ENCODE data around the gene RPN2.
A peak's percentile ranks its signal among the peaks of the same experiment; 100 is the strongest.
"Not testable (repeated sequence)": the region's sequence is repeated elsewhere in the genome, so short reads cannot be mapped to it uniquely, and the experiment has no call there.

RPN2 gene

DNA sequence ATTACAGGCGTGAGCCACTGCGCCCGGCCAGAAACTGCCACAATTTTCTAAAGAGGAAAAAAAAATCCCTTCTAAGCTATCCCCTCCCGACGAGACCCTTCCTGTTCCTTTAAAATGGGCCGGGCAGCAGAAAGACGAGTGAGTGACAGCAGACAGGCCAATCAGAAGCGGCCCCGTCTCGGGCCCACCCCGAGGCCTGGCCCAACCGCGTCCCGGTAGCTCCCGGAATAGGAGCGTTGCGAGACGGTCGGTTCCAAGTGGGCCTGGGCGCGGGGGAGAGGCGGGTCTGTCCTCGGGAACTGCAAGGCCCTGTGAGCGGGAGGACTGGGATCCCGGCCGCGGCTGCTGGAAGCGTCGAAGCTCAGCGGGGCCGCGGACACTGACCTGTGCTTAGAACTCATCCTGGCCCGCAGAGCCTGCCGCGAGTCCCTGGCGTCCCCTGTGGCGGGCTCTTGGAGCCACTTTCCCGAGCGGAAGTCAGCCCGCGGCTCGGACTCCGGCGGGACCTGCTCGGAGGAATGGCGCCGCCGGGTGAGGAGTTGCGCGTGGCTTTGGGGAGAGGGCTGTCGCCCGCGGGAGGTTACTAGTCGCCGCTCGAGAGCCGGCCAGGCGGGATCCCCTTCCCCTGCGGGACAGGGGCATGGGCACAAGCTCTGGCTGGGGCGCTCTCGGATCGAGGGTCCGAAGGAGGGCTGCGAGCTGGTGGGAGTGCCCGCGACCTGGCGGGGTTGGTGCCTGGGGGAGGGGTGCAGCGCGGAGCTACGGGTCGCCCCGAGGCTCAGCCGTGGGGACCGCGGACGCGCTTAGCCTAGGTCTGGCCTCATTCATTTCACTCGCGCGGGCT lies at the start of gene RPN2, which contains the start of gene MROH8:
RPN2 (plus strand) TSS at position 492 of the 844 bp plus-strand sequence; CDS start at position 519, 27 bp downstream.
MROH8 (minus strand) TSS at position 710 of the 844 bp plus-strand sequence.
- DNase-seq, result peak; percentile 97

DNA sequence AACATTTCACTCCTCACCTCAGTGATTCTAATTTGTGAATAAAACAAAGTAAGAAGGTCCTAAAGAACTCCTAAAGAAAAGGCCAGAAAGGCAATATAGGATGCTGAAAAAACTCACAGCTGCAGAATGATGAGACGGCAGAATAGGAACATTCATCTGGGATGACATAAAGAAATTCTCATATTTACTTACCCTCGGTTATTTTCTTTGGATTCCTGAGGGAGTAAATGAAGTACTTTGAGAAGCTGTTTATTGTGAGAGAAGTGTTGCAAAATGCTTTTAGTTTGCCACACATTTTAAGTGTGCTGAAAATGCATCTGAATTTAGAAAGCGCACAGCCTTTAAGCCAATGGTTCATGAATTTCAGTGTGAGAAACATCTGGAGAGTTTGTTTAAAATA lies 47.6 kb upstream of the RPN2 start:
- no peak for DNase-seq

DNA sequence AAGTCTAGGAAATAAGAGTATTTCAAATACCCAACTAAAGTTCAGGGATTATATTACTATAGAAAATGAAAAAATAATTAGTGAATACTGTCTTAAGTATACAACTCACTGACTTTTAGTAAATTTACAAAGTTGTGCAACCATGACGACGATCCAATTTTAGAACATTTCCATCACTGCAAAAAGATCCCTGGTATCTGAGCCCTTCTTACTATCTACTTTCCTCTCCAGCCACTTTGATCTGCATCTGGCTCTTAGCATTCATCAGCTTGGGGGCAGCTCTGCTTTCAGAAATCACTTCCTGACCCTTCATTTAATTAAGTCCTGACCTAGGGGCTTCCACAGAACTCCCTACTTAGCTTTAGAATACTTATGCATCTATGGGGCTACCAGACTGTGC lies 45.2 kb upstream of the RPN2 start:
- no peak for DNase-seq

DNA sequence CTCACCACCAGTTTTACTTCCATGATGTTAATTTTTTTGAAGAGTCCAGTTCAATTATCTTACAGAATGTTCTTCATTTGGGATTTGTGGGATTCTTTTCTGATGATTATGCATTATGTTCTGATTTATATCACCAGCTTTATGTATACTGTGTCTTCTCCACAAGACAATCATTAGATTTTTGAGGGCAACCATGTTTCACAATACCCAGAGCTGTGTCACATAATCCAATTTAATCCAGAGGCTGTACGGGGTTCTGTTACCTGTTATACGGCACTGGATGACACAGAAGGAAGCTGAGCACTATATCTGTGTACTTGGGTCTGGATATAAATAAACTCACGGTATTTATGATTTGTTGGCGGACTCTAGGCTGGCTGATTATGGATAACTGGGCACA lies 41.6 kb upstream of the RPN2 start:
- DNase-seq, result no peak

DNA sequence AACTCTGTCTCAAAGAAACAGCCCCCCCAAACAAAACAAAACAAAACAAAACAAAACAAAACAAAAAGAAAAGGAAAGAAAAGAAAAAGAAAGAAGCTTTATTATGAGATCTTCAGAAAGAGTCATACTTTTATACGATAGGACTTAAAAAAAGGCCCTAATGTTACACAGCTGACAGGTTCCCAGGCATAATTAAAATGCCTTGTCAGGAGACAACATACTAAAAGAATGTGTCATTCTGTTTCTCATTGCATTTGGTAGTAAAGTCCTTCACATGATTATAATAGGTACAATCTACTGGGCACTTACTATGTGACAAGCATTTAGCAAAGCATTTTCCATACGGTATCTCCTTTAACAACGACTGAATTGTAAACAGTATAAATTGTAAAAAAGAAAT lies 36.4 kb upstream of the RPN2 start:
- DNase-seq, result no peak

DNA sequence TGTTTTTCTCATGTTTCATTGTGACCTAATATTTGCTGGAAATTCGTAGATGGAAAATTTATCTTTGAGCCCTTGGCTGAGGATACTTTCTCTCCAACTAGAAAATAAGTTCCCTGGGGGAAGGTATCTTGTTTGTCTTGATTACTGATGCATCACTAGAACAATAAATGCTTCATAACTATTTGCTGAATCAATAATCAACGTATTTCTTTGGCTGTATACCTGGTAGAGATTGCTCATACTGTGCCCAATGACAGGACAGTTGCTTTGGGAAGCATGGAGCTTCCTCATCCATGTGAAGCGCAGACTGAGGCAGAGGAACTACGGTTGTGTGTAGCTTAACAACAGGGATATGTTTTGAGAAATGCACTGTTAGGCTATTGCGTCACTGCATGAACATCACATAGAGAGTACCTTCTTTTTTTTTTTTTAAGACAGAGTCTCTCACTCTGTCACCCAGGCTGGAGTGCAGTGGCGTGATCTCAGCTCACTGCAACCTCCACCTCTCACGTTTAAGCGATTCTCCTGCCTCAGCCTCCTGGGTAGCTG lies 34.2 kb upstream of the RPN2 start:
- no peak for DNase-seq

DNA sequence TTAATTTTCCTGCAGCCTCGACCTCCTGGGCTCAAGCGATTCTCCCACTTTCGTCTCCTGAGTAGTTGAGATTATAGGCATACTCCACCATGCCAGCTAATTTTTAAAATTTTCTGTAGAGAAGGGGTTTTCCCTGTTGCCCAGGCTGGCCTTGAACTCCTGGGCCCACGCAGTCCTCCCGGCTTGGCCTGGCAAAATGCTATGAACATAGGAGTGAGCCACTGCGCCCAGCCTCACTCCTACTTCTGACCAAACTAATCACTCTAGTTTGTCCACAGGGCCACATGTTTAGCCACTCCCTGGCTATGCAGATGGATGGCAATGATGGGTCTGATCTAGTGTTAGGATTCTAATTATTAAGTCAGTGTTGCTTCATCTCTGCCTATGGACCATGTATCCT lies 31.9 kb upstream of the RPN2 start:
- DNase-seq, result no peak

DNA sequence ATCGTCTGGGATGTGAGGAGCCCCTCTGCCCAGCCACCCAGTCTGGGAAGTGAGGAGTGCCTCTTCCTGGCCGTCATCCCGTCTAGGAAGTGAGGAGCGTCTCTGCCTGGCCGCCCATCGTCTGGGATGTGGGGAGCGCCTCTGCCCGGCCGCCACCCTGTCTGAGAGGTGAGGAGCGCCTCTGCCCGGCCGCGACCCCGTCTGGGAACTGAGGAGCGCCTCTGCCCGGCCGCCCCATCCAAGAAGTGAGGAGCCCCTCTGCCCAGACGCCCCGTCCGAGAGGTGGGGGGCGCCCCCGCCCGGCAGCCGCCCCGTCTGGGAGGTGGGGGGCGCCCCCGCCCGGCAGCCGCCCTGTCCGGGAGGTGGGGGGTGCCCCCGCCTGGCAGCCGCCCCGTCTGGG lies 28.3 kb upstream of the RPN2 start:
- DNase-seq, result not testable (repeated sequence)

DNA sequence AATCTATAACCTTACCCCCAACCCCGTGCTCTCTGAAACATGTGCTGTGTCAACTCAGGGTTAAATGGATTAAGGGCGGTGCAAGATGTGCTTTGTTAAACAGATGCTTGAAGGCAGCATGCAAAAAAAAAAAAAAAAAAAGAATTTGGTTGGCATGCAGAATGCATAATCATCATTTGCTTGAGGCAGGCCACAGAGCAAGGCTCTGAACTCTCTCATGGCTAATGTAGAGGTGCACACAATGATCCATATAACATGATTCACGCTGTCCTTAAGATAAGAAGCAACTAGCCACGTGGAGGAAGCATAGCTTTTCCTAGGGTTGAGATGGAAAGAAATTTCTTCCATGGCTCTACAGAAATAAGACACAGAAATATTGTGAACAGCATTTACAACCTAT lies 27.6 kb upstream of the RPN2 start:
- no peak for DNase-seq

DNA sequence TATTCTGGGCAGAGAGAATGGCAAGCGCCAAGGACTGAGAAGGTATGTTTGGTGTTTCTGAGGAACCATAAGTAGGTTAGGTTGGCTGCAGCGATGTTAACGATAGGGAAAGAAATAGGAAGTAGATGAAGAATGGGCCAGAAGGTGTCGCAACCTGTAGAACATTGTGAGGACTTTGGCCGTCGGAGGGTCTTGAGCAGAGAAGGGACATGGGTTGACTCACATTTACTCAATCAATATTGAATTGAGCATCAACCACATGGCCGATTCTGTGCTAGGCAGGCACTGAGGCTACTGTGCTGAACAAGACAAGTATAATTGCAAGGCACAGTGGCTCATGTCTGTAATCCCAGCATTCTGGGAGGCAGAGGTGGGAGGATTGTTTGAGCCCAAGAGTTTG lies 26.8 kb upstream of the RPN2 start:
- DNase-seq, result no peak

DNA sequence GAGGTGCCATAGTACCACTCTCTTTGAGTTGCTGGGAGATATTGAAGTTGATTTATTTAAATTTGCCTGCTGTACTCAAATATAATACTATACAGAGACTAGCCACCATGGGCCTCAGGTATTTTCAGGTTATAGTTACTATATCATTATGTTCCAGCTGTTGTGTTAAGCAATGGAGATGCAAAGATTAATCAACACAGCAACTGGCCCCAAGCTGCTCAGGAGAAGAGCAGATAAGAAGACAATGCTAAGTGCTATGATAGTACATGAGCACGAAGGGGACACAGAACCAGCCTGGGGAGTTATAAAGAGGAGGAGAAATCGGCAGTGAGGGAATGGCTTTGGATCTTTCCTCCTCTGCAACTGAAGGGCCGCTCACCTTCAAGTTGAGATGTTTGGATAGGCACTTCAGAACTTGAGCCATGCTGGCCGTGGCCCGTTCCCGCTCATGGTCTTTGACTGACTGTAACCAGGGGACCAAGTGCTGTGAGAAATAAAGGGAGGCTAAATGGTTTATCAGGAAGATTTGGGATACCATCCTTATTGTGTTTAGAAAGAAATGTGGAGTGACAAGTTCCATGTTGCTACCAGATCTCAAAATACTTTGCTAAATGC lies 24.3 kb upstream of the RPN2 start:
- no peak for DNase-seq

DNA sequence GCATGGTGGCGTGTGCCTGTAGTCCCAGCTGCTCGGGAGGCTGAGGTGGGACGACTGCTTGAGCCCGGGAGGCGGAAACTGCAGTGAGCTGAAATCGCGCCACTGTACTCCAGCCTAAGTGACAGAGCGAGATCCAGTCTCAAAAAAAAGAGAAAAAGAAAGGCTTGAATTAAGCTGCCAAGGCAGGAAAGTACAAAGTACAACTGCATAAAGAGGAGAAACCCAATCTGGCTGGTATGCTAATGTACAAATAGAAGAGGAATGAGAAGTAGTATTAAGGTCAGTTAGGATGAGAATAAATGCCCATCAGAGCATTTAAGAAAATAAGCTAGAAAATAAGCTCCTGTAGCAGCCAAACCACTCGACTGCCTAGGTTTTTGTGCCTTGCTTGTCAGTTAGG lies 23.1 kb upstream of the RPN2 start:
- DNase-seq, result no peak

DNA sequence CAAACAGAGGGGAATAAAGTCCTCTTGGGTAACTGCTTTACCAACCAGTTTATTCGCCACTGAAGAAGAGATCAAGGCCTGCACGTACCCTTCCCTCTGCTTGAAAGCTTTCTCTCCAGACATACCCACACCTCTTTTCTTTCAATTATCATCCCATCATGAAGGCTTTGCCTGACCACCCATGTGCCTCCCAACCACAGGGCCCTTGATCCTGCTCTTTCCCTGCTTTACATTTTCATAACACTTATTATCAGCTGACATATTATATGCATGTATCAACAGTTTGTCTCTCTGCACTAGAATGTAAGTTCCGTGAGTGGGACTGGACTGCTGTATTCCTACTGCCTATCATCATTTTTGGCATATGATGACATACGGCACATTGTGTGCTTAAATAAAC lies 20.9 kb upstream of the RPN2 start:
- DNase-seq, result no peak

DNA sequence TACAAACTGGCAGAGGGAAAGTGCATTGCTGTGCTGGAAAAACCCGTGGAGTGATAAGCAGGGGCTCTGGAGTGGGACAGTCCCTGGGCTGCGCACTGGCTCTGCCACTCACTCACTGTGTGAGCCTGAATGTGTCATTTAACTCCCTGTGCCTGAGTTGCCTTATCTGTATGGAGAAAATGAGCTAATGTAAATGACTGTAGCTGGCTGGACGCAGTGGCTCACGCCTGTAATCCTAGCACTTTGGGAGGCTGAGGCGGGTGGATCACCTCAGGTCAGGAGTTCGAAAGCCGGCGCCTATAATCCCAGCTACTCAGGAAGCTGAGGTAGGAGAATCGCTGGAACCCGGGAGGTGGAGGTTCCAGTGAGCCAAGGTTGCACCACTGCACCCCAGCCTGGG lies 18.4 kb upstream of the RPN2 start:
- no peak for DNase-seq

DNA sequence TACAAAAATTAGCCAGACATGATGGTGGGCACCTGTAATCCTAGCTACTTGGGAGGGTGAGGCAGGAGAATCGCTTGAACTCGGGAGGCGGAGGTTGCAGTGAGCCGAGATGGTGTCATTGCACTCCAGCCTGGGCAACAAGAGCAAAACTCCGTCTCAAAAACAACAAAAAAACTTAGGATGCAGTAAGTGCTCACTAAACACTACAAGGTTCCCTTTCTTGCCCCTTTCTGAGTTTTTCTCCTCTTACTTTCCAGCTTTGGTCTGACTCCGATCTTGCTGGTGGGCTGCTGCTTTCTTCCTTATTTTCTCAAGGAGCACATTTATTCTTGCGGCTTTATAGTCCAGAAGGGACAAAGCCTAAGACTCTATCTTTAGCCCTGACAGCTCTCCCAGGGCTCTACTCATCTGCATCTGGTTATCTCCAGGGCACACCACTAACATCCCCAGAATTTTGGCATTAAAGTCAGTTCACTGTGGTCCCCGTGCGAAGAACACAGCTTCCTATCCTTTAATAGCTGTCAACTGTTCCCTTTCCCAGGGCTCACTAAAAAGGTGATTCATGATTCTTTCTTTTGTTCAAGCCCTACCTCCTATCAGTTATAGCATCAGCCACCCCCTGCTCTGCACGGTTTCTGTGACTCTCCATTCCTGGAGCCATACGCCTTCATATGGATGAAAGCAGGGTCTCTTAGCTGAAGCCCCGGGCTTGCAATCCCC lies 17.1 kb upstream of the RPN2 start:
- DNase-seq, result no peak

DNA sequence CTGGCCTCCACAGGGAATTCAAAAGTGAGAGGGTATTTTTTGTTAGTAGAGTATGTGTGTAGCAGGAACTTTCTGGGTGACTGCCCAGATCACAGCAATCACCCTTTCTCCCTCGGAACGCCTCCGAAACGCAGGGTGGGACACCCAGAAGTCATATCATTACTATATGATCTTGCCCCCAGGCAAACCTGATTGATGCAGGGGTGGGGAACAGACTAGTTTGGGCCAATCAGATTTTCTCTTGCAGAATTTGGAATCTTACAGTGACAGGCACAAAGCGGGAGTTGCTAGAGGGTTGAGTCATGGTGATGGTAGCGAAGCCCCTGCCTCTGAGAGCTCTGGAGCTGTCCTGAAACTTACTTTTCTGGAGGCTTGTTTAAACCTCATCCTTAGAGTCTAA lies 16.5 kb upstream of the RPN2 start:
- no peak for DNase-seq

DNA sequence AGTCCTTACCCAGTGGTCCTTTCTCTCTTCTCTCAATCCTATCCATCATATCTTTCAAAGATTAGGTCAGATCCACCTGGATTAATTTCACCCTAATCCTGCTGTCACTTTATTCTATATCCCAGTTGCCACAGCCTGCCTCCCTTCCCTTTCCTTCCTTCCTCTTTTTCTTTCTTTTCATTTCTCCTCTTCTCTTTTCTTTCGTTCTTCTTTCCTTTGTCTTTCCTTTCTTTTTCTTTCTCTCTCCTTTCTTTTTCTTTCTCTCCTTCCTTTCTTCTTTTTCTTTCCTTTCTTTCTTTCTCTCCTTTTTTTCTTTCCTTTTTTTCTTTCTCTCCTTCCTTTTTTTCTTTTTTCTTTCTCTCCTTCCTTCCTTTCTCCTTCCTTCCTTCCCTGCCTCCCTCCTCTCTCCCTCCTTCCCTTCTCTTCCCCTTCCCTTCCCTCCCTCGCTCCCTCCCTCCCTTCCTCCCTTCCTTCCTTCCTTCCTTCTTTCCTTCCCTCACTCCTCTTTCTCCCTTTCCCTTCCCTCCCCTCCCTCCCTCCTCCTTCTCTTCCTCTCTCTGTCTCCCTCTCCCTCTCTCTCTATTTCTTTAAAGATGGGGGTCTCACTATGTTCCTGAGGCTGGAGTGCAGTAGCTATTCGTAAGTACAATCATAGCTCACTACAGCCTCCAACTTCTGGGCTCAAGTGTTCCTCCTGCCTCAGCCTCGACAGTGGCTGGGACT lies 15.1 kb upstream of the RPN2 start:
- DNase-seq, result no peak

DNA sequence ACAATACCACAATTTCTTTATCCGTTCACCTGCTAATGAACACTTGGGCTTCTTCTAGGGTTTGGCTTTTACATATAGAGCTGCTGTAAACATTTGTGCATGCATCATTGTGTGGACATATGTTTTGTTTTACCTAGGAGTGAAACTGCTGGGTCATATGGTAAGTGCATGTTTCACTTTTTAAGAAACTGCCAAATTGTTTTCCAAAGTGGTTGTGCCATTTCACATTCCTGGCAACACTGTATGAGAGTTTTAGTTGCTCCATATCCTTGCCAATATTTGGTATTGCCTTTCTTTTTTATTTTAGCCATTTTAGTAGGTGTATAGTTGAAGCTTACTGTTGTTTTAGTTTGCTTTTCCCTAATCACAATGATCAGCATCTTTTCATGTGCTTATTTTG lies 14.1 kb upstream of the RPN2 start:
- DNase-seq, result no peak

DNA sequence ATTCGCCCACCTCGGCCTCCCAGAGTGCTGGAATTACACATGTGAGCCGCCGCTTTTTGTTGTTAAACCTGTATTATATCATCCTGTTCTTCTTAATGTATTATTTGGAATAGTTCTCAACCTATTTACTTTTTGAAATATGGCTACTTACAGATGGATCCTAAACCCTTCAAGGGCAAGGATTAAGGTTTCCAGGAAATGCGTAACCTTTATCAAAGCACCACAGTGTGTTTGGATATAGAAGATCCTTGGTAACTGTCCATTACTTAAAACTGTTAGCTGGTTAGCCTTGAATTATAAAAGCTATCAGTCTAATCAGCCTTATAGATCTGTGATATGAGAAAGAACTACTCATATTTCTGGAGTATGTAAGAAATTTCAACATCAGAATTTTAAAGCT lies 12.3 kb upstream of the RPN2 start:
- DNase-seq, result no peak

DNA sequence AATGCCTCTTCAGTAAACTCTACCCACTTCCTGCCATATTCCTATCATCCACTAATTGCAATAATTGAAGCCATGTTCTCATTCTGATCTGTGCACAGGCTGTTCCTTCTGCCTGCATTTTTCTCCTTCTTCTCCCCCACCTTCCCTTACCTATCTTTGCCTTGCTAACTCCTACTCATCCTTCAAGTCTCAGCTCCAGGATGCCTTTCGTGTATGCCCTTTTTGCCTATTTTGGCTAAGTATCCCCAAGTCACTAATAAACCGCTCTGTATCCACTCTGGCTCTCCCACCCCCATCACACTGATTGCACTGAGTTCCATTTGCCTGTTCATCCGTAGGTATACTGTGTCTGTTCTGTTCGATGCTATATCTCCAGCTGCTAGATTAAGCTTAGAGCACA lies 6.3 kb upstream of the RPN2 start:
- no peak for DNase-seq

DNA sequence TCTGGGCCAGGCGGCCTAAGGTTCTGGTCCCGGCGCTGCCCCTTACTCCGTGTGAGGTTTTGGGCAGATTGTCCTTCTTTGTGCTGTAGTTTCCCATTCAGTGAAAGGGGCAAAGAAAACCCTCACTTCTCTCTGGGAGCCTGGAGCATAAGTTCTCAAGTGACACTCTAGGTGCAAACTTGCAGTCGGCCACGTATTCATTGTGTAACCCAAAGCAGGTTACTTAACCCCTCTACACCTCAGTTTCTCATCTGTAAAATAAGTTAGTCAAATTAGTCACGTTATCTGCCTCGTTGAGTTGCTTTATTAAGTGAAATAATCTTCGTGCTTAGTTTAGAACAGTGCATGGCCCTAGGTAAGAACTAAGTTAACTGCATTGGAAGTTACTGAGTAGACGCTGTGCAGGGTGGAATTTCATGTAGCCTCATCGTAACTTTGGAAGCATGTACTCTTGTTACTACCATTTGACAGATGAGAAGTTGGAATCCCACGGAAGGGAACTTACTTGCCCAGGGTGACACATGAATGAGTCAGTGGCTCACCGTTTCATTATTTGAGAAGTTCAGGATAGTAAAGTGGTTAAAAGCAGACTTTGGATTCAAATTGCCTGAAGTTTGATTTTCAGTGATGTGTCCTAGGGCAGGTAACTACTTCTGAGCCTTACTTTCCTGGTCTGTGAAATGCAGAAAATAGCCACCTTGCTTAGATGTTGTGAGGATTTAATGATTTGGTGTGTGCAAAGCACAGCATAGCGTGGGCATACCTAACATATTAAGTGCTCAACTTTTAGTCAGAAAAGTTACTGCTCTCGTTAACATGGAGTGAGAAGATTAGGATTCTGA lies 774 bp downstream of the RPN2 start:
- DNase-seq, result peak; percentile 17

DNA sequence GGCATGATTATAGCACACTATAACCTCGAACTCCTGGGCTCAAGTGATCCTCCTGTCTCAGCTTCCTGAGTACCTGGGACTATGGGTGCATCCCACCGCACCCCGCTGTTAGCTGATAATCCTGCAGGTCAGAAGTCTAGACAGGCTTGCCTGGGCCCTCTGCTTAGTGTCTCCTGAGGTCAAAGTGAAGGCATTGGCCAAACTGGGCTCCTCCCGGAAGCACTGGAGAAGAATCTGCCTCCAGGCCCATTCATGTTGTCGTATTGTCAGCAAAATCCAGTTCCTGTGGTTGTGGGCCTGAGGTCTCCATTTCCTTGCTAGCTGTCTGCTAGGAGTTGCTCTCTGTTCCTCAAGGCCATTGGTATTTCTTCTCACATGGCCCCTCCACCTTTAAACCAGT lies 6.6 kb downstream of the RPN2 start:
- DNase-seq, result no peak

All from activated CD4-positive, alpha-beta T cell treated with anti-CD3 and anti-CD28 coated beads for 48 hours (primary cell).